HepG2 (cell line): ENCODE results near the gene SIRT7. TPM values are rescaled to one million over a fixed set of nuclear protein-coding genes. Genes with fewer than 3 reads are reported as not detected.

Source experiments
- ARNT2 ChIP-seq: sonication (generic); formaldehyde crosslinking; IDR thresholded peaks from 2 replicates; pipeline ENCODE4 v1.8.0; 2022; ENCODE audit warnings: mild to moderate bottlenecking, low read depth, missing genetic modification reagents, moderate library complexity
- BRD4 ChIP-seq: sonication (generic); formaldehyde crosslinking; IDR thresholded peaks from 2 replicates; pipeline ENCODE4 v1.4.0; 2020; ENCODE audit warnings: missing genetic modification reagents
- DMAP1 ChIP-seq: IDR thresholded peaks from 2 replicates; pipeline ENCODE4 v1.6.1; 2016
- MED1 ChIP-seq: sonication (generic); formaldehyde crosslinking; IDR thresholded peaks from 2 replicates; pipeline ENCODE4 v1.4.0; 2020; ENCODE audit warnings: missing genetic modification reagents
- RBM39 ChIP-seq: fragments of 200-400 bp; formaldehyde crosslinking; IDR thresholded peaks from one replicate; pipeline ENCODE4 v1.6.1; 2018; ENCODE audit warnings: antibody characterized with exemption, mild to moderate bottlenecking, low read depth, low read length; ENCODE audit not compliant: poor library complexity, severe bottlenecking
- SNAPC2 ChIP-seq: sonication (generic); formaldehyde crosslinking; IDR thresholded peaks from 2 replicates; pipeline ENCODE4 v1.8.1; 2022; ENCODE audit warnings: mild to moderate bottlenecking, missing genetic modification reagents
- THYN1 ChIP-seq: sonication (generic); formaldehyde crosslinking; IDR thresholded peaks from 2 replicates; pipeline ENCODE4 v1.8.1; 2023; ENCODE audit warnings: low read depth, mild to moderate bottlenecking, moderate library complexity, missing genetic modification reagents, borderline replicate concordance
- XRCC5 ChIP-seq: fragments of 200-400 bp; formaldehyde crosslinking; optimal IDR thresholded peaks from 2 replicates; pipeline ENCODE3; 2017; ENCODE audit warnings: mild to moderate bottlenecking, low read length
- ZBTB38 ChIP-seq: sonication (generic); formaldehyde crosslinking; IDR thresholded peaks from 2 replicates; pipeline ENCODE4 v1.5.1; 2020; ENCODE audit warnings: mild to moderate bottlenecking, missing genetic modification reagents
- ZGPAT ChIP-seq: IDR thresholded peaks from 2 replicates; pipeline ENCODE4 v1.6.1; 2016; ENCODE audit warnings: mild to moderate bottlenecking
- ZNF10 ChIP-seq: sonication (generic); formaldehyde crosslinking; IDR thresholded peaks from 2 replicates; pipeline ENCODE4 v1.4.0; 2020; ENCODE audit warnings: mild to moderate bottlenecking, low read depth, missing genetic modification reagents, borderline replicate concordance
- ZNF44 ChIP-seq: sonication (generic); formaldehyde crosslinking; IDR thresholded peaks from 2 replicates; pipeline ENCODE4 v1.5.1; 2020; ENCODE audit warnings: mild to moderate bottlenecking, missing genetic modification reagents
- ZNF567 ChIP-seq: sonication (generic); formaldehyde crosslinking; IDR thresholded peaks from 2 replicates; pipeline ENCODE4 v1.8.1; 2023; ENCODE audit warnings: mild to moderate bottlenecking, missing genetic modification reagents, borderline replicate concordance
- ZNF589 ChIP-seq: sonication (generic); formaldehyde crosslinking; conservative IDR thresholded peaks from 2 replicates; pipeline ENCODE4 v1.8.0; 2022; ENCODE audit warnings: mild to moderate bottlenecking, moderate library complexity, missing genetic modification reagents
- polyA plus RNA-seq, 8 experiments: library from polyadenylated mRNA; depleted of rRNA in 3 of 8; stranded (reverse) in 7 of 8; unstranded in 1 of 8; fragments of >200 nt; fragmentation: Illumina TruSeq in 4 of 8; extraction: Trizol in 4 of 8; gene quantifications; 2 replicates each; pipeline versions ENCODE4 v1.2.1 to v1.2.3, GENCODE V29; 2011 to 2016; ENCODE audit warnings: low read depth in 4 of 8, missing spikeins in 1 of 8, mixed read lengths in 1 of 8; ENCODE audit not compliant: insufficient read depth in 1 of 8
- total RNA-seq, 5 experiments: library from RNA; depleted of rRNA; stranded (reverse); fragments of >200 nt; fragmentation: Illumina TruSeq; extraction: Trizol; gene quantifications; 2 replicates each; pipeline ENCODE4 v1.2.3, GENCODE V29; 2016; ENCODE audit warnings: low read depth in 1 of 5
- TF ChIP-seq, protein P1 (sequence below): sonication (generic); formaldehyde crosslinking; IDR thresholded peaks from 2 replicates; pipeline ENCODE4 v1.4.0; 2020; ENCODE audit warnings: missing genetic modification reagents
- TF ChIP-seq, protein P2 (sequence below): sonication (generic); formaldehyde crosslinking; IDR thresholded peaks from 2 replicates; pipeline ENCODE4 v1.5.1; 2020; ENCODE audit warnings: mild to moderate bottlenecking, missing genetic modification reagents
- TF ChIP-seq, protein P3 (sequence below): sonication (generic); formaldehyde crosslinking; IDR thresholded peaks from 2 replicates; pipeline ENCODE4 v1.4.0; 2020; ENCODE audit warnings: mild to moderate bottlenecking, missing genetic modification reagents

SIRT7 gene
- total and polyA plus RNA-seq, 2 of the 13 experiments (the other 11 are each of a cell fraction or from before 2014, with no cell fraction given): 8.3 to 24.8 TPM

DNA sequence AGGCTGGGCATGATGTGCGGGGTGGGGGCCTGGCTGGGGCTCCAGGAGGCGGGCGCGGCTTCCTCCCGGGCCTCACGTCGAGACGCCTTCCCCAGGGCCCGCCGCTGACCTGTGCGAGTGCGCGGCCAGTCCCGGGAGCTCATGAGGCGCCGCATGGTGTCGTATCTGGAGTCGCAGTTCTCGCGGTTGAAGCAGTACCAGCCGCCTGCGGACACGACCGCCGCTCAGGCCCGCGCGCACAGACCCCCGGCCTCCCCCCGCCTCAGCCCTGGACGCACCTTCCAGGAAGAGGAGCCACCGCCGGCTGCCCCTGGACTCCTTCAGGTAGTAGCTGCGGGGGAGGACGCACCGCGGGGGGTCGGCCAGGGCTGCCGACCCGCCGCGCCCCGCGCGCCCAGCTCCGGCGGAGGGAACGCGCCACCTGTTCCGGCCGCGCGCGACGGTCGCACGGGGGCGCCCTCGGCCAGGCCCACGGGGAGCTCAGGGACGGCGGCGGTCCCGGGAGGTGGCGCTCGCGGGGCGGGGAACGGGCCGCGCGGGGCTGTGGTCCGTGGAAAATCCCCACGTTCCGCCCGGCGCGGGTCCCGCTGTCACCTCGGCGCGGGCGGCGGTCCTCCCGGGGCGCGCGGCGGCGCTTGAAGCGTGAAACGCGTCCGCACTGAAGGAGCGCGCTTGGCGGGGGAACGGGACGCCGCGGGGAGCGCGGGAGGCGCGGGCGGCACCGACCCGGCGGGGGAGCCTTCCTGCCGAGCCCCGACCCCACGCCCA, 41.6 kb upstream of the SIRT7 start (continued):
- TF ChIP-seq, protein P1, sequence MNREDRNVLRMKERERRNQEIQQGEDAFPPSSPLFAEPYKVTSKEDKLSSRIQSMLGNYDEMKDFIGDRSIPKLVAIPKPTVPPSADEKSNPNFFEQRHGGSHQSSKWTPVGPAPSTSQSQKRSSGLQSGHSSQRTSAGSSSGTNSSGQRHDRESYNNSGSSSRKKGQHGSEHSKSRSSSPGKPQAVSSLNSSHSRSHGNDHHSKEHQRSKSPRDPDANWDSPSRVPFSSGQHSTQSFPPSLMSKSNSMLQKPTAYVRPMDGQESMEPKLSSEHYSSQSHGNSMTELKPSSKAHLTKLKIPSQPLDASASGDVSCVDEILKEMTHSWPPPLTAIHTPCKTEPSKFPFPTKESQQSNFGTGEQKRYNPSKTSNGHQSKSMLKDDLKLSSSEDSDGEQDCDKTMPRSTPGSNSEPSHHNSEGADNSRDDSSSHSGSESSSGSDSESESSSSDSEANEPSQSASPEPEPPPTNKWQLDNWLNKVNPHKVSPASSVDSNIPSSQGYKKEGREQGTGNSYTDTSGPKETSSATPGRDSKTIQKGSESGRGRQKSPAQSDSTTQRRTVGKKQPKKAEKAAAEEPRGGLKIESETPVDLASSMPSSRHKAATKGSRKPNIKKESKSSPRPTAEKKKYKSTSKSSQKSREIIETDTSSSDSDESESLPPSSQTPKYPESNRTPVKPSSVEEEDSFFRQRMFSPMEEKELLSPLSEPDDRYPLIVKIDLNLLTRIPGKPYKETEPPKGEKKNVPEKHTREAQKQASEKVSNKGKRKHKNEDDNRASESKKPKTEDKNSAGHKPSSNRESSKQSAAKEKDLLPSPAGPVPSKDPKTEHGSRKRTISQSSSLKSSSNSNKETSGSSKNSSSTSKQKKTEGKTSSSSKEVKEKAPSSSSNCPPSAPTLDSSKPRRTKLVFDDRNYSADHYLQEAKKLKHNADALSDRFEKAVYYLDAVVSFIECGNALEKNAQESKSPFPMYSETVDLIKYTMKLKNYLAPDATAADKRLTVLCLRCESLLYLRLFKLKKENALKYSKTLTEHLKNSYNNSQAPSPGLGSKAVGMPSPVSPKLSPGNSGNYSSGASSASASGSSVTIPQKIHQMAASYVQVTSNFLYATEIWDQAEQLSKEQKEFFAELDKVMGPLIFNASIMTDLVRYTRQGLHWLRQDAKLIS (CRISPR knock-in tag): no peak
- TF ChIP-seq ZNF567 (CRISPR knock-in tag): no peak
- TF ChIP-seq XRCC5: peak; percentile 74
- peak; percentile 86; the same call in 1 of the 2 replicates for TF ChIP-seq ARNT2
- 0 out of 2 replicates have a peak, but pooled peaks have one; percentile 89 for TF ChIP-seq ZNF589 (CRISPR knock-in tag)
- TF ChIP-seq BRD4 (CRISPR knock-in tag): 0 out of 2 replicates have a peak, but pooled peaks have one; percentile 14
- TF ChIP-seq ZGPAT (CRISPR knock-in tag): peak; percentile 7; the same call in 1 of the 2 replicates
- 0 out of 2 replicates have a peak, but pooled peaks have one; percentile 26 for TF ChIP-seq ZNF44 (CRISPR knock-in tag)
- TF ChIP-seq SNAPC2 (CRISPR knock-in tag): no peak
- TF ChIP-seq, protein P2, sequence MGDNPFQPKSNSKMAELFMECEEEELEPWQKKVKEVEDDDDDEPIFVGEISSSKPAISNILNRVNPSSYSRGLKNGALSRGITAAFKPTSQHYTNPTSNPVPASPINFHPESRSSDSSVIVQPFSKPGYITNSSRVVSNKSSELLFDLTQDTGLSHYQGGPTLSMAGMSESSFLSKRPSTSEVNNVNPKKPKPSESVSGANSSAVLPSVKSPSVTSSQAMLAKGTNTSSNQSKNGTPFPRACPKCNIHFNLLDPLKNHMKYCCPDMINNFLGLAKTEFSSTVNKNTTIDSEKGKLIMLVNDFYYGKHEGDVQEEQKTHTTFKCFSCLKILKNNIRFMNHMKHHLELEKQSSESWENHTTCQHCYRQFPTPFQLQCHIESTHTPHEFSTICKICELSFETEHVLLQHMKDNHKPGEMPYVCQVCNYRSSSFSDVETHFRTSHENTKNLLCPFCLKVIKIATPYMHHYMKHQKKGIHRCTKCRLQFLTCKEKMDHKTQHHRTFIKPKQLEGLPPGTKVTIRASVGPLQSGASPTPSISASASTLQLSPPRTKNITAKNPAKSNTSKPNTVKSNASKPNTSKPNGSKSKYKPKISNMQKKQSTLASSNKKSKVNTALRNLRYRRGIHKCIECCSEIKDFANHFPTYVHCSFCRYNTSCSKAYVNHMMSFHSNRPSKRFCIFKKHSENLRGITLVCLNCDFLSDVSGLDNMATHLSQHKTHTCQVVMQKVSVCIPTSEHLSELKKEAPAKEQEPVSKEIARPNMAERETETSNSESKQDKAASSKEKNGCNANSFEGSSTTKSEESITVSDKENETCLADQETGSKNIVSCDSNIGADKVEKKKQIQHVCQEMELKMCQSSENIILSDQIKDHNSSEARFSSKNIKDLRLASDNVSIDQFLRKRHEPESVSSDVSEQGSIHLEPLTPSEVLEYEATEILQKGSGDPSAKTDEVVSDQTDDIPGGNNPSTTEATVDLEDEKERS (CRISPR knock-in tag): peak; percentile 43; the same call in 1 of the 2 replicates
- 0 out of 2 replicates have a peak, but pooled peaks have one; percentile 18 for TF ChIP-seq DMAP1 (CRISPR knock-in tag)
- TF ChIP-seq RBM39: peak; percentile 83
- peak; percentile 56 for TF ChIP-seq MED1 (CRISPR knock-in tag)
- TF ChIP-seq ZBTB38 (CRISPR knock-in tag): peak; percentile 77
- TF ChIP-seq ZNF10 (CRISPR knock-in tag): no peak
- 0 out of 2 replicates have a peak, but pooled peaks have one; percentile 61 for TF ChIP-seq THYN1 (CRISPR knock-in tag)
- TF ChIP-seq, protein P3, sequence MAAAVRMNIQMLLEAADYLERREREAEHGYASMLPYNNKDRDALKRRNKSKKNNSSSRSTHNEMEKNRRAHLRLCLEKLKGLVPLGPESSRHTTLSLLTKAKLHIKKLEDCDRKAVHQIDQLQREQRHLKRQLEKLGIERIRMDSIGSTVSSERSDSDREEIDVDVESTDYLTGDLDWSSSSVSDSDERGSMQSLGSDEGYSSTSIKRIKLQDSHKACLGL (CRISPR knock-in tag): peak; percentile 67
